ENCODE data around the gene BICD1.

DNA sequence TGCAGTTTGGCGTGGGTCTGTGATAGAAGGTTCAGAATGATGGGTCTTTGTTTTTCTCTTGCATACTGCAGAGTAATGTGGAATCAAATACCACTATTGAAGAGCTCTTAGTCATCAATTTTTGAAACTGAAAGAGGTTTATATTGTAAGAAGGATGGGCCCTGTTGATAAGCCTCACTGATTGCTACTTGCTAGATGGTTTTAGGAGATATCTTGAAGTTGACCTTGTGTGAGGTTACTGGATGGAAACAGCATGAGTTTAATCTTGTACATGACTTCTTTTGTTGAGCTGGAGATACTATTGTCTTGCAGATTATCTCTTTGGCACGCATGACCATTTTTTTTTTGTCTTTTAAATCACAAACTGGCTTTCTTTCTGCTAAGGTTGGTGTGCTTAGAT, 13.8 kb downstream of the BICD1 start:
- TF ChIP-seq POLR2A (IDR thresholded peaks at IDR 0.05; ENCODE audit: low read depth, low read length) = no peak
- TF ChIP-seq POLR2AphosphoS5 (IDR thresholded peaks at IDR 0.05; ENCODE audit: insufficient read depth, low read depth, low read length) = no peak
- TF ChIP-seq, protein P1, sequence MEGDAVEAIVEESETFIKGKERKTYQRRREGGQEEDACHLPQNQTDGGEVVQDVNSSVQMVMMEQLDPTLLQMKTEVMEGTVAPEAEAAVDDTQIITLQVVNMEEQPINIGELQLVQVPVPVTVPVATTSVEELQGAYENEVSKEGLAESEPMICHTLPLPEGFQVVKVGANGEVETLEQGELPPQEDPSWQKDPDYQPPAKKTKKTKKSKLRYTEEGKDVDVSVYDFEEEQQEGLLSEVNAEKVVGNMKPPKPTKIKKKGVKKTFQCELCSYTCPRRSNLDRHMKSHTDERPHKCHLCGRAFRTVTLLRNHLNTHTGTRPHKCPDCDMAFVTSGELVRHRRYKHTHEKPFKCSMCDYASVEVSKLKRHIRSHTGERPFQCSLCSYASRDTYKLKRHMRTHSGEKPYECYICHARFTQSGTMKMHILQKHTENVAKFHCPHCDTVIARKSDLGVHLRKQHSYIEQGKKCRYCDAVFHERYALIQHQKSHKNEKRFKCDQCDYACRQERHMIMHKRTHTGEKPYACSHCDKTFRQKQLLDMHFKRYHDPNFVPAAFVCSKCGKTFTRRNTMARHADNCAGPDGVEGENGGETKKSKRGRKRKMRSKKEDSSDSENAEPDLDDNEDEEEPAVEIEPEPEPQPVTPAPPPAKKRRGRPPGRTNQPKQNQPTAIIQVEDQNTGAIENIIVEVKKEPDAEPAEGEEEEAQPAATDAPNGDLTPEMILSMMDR (IDR thresholded peaks at IDR 0.05; ENCODE audit: extremely low read depth in 1 of 2, insufficient read depth in 1 of 2, low read depth in 1 of 2, low read length in 2 of 2) = no peak
- no peak for TF ChIP-seq MYC (IDR thresholded peaks at IDR 0.05; ENCODE audit: low read depth, low read length)
- TF ChIP-seq FOS (IDR thresholded peaks at IDR 0.05; ENCODE audit: borderline replicate concordance, insufficient read depth, low read length) = no peak
- no peak for TF ChIP-seq EZH2 (IDR thresholded peaks at IDR 0.05; ENCODE audit: borderline replicate concordance, low read depth, low read length, severe bottlenecking)
